Heart left ventricle (tissue), 16 donors: Measurements from ENCODE around the gene L3MBTL1. TPM values are rescaled to one million over a fixed set of nuclear protein-coding genes. Genes with fewer than 3 reads are reported as not detected.

ENCODE experiments used
- ATAC-seq, 4 donors: fragments of 200-7000 bp; cut with Tn5 transposase; one replicate each; pipeline ENCODE4 v1.9.1; 2020 to 2022; ENCODE audit warnings: moderate library complexity in 4 of 4, mild to moderate bottlenecking in 3 of 4, moderate number of reproducible peaks in 1 of 4
- DNase-seq, 5 donors: peaks; one replicate each; pipeline ENCODE4 v3.0.0-alpha.2; 2020
- H3K27ac ChIP-seq, 12 donors: fragments of 200-600 bp; sonication (generic) in 4 of 12; one replicate each; pipeline versions ENCODE4 v1.5.0 to v1.8.0; 2016 to 2022; ENCODE audit warnings: mild to moderate bottlenecking in 2 of 12
- H3K27me3 ChIP-seq, 9 donors: fragments of 200-600 bp; sonication (generic) in 2 of 9; one replicate each; pipeline versions ENCODE4 v1.5.1 to v1.8.0; 2016 to 2022; ENCODE audit warnings: mild to moderate bottlenecking in 3 of 9
- H3K36me3 ChIP-seq, 9 donors: fragments of 200-600 bp; sonication (generic) in 2 of 9; one replicate each; pipeline versions ENCODE4 v1.5.0 to v1.8.0; 2018 to 2022; ENCODE audit warnings: mild to moderate bottlenecking in 2 of 9
- H3K4me1 ChIP-seq, 12 donors: fragments of 200-600 bp; sonication (generic) in 4 of 12; one replicate each; pipeline versions ENCODE4 v1.5.0 to v1.8.0; 2016 to 2022; ENCODE audit warnings: mild to moderate bottlenecking in 3 of 12
- H3K4me3 ChIP-seq, 12 donors: fragments of 200-600 bp; sonication (generic) in 4 of 12; one replicate each; pipeline versions ENCODE4 v1.5.0 to v1.8.0; 2017 to 2022; ENCODE audit warnings: mild to moderate bottlenecking in 9 of 12, moderate library complexity in 4 of 12
- H3K9me3 ChIP-seq, 12 donors: fragments of 200-600 bp; sonication (generic) in 4 of 12; one replicate each; pipeline versions ENCODE4 v1.5.0 to v1.8.0; 2016 to 2022; ENCODE audit warnings: mild to moderate bottlenecking in 1 of 12
- POLR2A ChIP-seq, 2 donors: fragments of 450-650 bp; IDR thresholded peaks; one replicate each; pipeline ENCODE4 v1.6.1; 2017; ENCODE audit warnings: antibody characterized with exemption in 2 of 2, mild to moderate bottlenecking in 2 of 2, moderate library complexity in 2 of 2
- WGBS, 4 donors: extraction: QIAGEN DNeasy Blood & Tissue Kit in 2 of 4; methylation state at CpG; one replicate each; pipeline versions ENCODE4 v1.1.5 to v1.1.7; 2013 to 2018; 5-methylcytosine and 5-hydroxymethylcytosine counted together
- intact Hi-C, 10 donors: fragments of 100-400 bp; cut with DNase I; formaldehyde crosslinking; loops; one replicate each; pipeline versions ENCODE4 v1.11.1 to v1.14.2; 2022
- polyA plus RNA-seq, 2 donors: library from polyadenylated mRNA; stranded (reverse); fragments of 200-250 nt; gene quantifications; one replicate each; pipeline ENCODE4 v1.2.3, GENCODE V29; 2013
- total RNA-seq, 9 donors: library from RNA; depleted of rRNA in 2 of 9; stranded (reverse); fragments of >200 nt in 2 of 9; fragmentation: NEBNext Ultra II Directional in 3 of 9; extraction: Animal tissue kit (Norgen Biotek cat#: 25700) in 3 of 9; gene quantifications; one replicate each; pipeline versions ENCODE4 v1.1.0 to v1.2.4, GENCODE V29; 2016 to 2023
- TF ChIP-seq, protein P1 (sequence below), 12 donors: fragments of 200-600 bp; sonication (generic) in 4 of 12; IDR thresholded peaks; one replicate each; pipeline versions ENCODE4 v1.5.0 to v1.8.0; 2018 to 2022; ENCODE audit warnings: antibody characterized with exemption in 12 of 12, mild to moderate bottlenecking in 5 of 12
- donor health status: ischemic (EF 13 %, LVEDD 7.1; RV severe dilation, severe dysfunction).
- donor health status: healthy with polysubstance abuse.
- donor health status: DM: no; HTN: yes; CAD: no.
- donor health status: DM: no; HTN: no; CAD: no.
- donor health status: ischemic (EF 25% LVEDD 6.9; RV normal size, moderate dysfunction).
- donor health status: ischemic (EF 25% LVEDD 5.7; RV mildly dilated, moderate dysfunction).
- donor health status: healthy.
- donor health status: DM: yes; HTN: yes; CAD: no.
- donor health status: ischemic (EF 35%, LVEDD 5.7; RV mildly dilated, moderate dysfunction).
- donor health status: nonischemic (EF 11% LVEDD 7.7; RV severe dilation, severe dysfunction).
- donor health status: DM: yes; HTN: yes; CAD: no.
- donor health status: PGD.
- donor health status: ischemic (EF 29% LVEDD 5.4; RV normal size, mild dysfunction).
- donor health status: nonischemic (EF 23%, LVEDD 6.1; RV moderate dilation, normal function).

The L3MBTL1 gene
- total and polyA plus RNA-seq, 11 donors, result 1.3 to 6.9 (median 3.8) TPM

GRCh38 chr20:43540673-43541060 lies 33.2 kb downstream of the L3MBTL1 start:
- H3K9me3 ChIP-seq, result no peaks in the 10 kb centered on the region
- no peak overlapping the region for H3K4me3 ChIP-seq
- WGBS, 4 donors, result 86 to 93% (median 90%) methylated on average over 7 of the region's 7 CpGs
- DNase-seq, result no peak
- no peak for ATAC-seq
- H3K27me3 ChIP-seq, result no peaks in the 10 kb centered on the region
- TF ChIP-seq POLR2A (IDR thresholded peaks at IDR 0.05), result no peak
- TF ChIP-seq, protein P1, sequence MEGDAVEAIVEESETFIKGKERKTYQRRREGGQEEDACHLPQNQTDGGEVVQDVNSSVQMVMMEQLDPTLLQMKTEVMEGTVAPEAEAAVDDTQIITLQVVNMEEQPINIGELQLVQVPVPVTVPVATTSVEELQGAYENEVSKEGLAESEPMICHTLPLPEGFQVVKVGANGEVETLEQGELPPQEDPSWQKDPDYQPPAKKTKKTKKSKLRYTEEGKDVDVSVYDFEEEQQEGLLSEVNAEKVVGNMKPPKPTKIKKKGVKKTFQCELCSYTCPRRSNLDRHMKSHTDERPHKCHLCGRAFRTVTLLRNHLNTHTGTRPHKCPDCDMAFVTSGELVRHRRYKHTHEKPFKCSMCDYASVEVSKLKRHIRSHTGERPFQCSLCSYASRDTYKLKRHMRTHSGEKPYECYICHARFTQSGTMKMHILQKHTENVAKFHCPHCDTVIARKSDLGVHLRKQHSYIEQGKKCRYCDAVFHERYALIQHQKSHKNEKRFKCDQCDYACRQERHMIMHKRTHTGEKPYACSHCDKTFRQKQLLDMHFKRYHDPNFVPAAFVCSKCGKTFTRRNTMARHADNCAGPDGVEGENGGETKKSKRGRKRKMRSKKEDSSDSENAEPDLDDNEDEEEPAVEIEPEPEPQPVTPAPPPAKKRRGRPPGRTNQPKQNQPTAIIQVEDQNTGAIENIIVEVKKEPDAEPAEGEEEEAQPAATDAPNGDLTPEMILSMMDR (IDR thresholded peaks at IDR 0.05), result no peak
- H3K4me1 ChIP-seq, result no peaks in the 10 kb centered on the region
- peaks cover 0 to 22% (median 8%) of the 10 kb centered on the region in 9 donors for H3K36me3 ChIP-seq
- intact Hi-C loops, result loop anchor here in 2 of 10 donors (5.0 kb wide), 2 partner anchors 542 to 547 kb away; no protein-coding TSS in a partner anchor
- no peak overlapping the region for H3K27ac ChIP-seq

GRCh38 chr20:43541214-43541613 lies 33.7 kb downstream of the L3MBTL1 start:
- WGBS, 4 donors, result 64 to 78% (median 72%) methylated on average over 2 of the region's 2 CpGs
- Histone ChIP-seq H3K4me3 (no peak overlapping the region), H3K36me3 (peaks cover 0 to 19% (median 6%) of the 10 kb centered on the region in 9 donors), H3K9me3 (no peaks in the 10 kb centered on the region), H3K4me1 (no peaks in the 10 kb centered on the region), H3K27me3 (no peaks in the 10 kb centered on the region), H3K27ac (no peak overlapping the region)
- intact Hi-C loops, result loop anchor here in 2 of 10 donors (5.0 kb wide), 2 partner anchors 541 to 546 kb away; no protein-coding TSS in a partner anchor
- DNase-seq (no peak), ATAC-seq (no peak)
- TF ChIP-seq, protein P1 (IDR thresholded peaks at IDR 0.05), result no peak
- TF ChIP-seq POLR2A (IDR thresholded peaks at IDR 0.05), result no peak

- DNase-seq, result no peak
- Histone ChIP-seq H3K9me3 (peaks cover 0 to 6% (median 0%) of the 10 kb centered on the region in 12 donors), H3K27me3 (no peaks in the 10 kb centered on the region), H3K36me3 (peaks cover 0 to 16% (median 6%) of the 10 kb centered on the region in 9 donors), H3K4me3 (no peak overlapping the region), H3K4me1 (no peaks in the 10 kb centered on the region), H3K27ac (no peak overlapping the region)
- WGBS, 4 donors, result 77 to 89% (median 87%) methylated on average over 5 of the region's 5 CpGs
- TF ChIP-seq, protein P1 (IDR thresholded peaks at IDR 0.05), result no peak
- TF ChIP-seq POLR2A (IDR thresholded peaks at IDR 0.05), result no peak
- intact Hi-C loops, result loop anchor here in 2 of 10 donors (5.0 kb wide), 2 partner anchors 540 to 545 kb away; no protein-coding TSS in a partner anchor
- ATAC-seq, result no peak
Observed at GRCh38 chr20:43542161-43542560, 34.7 kb downstream of the L3MBTL1 start.

DNA sequence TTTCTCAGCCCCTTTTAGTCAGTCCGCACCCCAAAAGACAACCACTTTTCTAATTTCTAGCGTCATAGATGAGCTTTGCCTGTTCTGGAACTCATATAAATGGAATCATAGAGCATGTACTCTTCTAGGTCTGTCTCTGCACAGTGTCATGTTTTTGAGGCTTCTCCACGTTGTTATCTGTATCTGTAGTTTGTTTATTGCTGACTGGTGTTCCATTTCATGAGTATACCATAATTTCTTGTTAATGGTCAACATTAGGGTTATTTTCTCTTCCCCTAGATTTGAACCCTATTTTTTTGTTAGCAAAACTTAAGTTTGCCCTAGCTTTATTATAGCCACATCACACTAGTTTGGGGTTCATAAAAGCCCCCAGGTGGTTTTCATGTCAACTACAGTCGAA lies 35.2 kb downstream of the L3MBTL1 start:
- no peak for DNase-seq
- intact Hi-C loops, result loop anchor here in 2 of 10 donors (5.0 kb wide), 2 partner anchors 540 to 545 kb away; no protein-coding TSS in a partner anchor
- no peaks in the 10 kb centered on the region for H3K4me1 ChIP-seq
- H3K9me3 ChIP-seq, result peaks cover 0 to 8% (median 0%) of the 10 kb centered on the region in 12 donors
- TF ChIP-seq, protein P1 (IDR thresholded peaks at IDR 0.05), result no peak
- no peak for TF ChIP-seq POLR2A (IDR thresholded peaks at IDR 0.05)
- H3K36me3 ChIP-seq, result peaks cover 0 to 16% (median 6%) of the 10 kb centered on the region in 9 donors
- H3K4me3 ChIP-seq, result no peak overlapping the region
- ATAC-seq, result no peak
- H3K27me3 ChIP-seq, result no peaks in the 10 kb centered on the region
- 68 to 81% (median 77%) methylated on average over 4 of the region's 4 CpGs for WGBS, 4 donors
- H3K27ac ChIP-seq, result no peak overlapping the region
